Stimulated activated CD8-positive, alpha-beta memory T cell treated with anti-CD3 and anti-CD28 coated beads, Interleukin-4, amount 100 ng/mL, for 4 hours (primary cell): ENCODE results near the gene MAST4.

Source experiments
- DNase-seq, 2 donors: peaks; one replicate each; pipeline ENCODE4 v3.0.0-alpha.2; 2020; ENCODE audit warnings: low read depth in 2 of 2, low spot score in 1 of 2

The MAST4 gene

DNA sequence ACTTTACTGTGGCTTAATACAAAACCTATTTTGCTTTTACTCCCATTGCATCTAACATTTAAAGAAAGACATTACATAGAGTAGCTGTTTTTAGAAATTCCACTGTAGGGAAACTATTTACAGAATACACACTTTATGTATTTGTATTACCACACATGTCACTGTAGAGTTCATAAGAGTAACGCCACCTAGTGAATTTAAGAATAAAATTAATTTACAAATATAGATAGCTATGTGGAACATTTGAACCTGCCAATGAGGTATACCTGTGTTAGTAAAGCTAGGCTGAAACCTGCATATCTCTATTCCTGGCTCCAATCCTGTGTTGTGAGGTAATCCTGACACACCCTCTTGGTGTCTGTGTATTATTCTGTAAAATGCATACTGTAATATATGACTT lies 234.4 kb downstream of the MAST4 start:
- DNase-seq: no peak

- DNase-seq: no peak
Measured at GRCh38 chr5:66839636-66840185, 243.5 kb downstream of the MAST4 start.

- DNase-seq: no peak
Measured at GRCh38 chr5:66840511-66841013, 244.4 kb downstream of the MAST4 start.

GRCh38 chr5:66841264-66841663 lies 245.1 kb downstream of the MAST4 start:
- DNase-seq: no peak

DNA sequence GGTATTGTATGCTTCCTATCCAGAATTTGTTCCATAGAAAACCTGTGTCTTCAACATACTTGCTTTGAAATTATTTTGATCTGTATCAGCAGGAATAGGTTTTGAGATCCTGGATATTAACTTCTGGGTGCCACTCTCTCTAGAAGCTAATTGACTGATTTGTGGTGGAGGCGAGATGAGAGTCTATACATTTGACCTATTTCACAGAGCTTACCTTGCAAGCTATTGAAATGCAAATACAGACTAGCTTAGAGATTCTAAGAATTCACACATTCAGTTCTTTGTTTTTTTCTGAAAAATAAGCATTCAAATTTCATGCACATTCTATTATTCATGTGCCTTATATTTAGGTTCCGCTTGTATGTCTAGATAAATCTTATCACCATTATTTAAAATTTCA lies 246.3 kb downstream of the MAST4 start:
- DNase-seq: no peak

DNA sequence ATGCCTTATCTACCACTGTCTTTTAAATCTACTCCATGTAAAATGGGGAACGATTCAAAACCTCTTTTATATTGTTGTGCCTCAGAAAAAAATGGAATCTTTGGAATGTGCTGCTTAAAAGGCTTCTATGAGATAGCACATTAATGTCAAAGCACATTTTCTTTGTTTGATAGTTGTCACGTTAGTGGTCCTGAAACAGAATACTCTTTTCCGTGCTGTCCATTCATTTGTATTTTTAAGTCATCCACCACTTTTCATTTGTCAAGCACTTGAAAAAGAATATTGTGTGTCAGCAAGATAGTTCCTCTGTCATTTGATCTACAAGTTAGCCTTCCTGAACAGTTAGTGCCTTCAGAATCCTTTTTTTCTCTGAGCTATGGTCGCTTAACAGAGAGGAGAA lies 246.9 kb downstream of the MAST4 start:
- no peak for DNase-seq

DNA sequence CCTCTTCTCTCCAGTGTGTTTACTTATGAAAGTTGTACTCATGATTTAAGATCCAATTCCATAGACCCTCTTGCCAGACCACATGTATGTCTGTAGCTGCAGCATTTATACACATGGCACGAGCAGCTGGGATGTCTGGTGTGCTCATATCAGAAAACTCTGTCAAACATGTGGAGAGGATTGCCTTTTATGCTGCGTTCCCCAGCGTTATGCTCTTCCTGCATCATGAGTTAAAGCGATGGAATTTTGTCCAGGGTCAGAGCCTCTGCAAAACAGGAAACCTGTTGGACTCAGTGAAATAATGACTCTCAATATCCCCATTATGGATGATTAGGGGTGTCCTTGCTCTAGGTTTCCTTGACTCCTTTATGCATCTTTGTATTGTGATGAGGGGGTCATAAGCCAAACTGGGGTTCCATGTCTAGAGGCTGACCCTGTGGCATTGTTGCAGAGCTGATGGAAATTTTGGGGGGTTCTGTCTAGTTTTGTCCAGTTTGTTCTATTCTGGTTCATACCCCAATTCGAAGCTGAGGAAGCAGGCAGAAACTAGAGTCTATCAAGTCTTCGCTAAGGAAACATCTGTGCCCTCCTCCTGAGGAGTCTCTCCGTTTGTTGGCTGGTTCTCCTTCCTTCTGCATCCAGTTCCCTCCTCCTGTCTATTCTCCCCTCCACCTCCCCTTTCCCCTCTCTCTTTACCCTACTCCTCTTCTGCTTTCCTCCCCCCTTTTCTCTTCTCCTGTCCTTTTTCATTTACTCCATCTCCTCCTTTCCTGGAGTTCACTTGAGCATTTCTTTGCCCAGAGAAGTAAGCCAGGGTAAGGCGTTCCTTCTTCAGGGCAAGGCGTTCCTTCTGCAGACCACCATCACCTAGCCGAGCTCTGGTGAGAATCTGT lies 252.8 kb downstream of the MAST4 start:
- no peak for DNase-seq

DNA sequence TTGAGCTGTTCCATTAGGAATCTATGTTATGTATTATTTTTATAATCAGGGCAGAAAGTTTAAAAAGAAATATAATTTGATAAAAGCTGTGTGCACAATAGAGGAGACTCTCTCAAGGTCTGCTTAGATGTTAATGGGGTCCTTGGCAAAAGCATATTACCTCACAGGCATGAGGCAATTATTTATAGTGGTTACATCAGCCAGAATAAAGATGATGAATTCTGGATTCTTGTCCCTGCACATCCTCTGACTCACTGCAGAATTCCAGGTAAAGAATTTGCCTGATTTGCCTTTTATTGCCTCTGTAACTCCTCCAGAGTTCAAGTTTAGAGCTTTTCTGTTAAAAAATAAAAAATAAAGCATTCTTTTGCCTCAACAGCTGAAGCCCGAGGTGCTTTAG lies 253.6 kb downstream of the MAST4 start:
- DNase-seq: no peak

- DNase-seq: no peak
Measured at GRCh38 chr5:66850354-66851075, 254.3 kb downstream of the MAST4 start.

DNA sequence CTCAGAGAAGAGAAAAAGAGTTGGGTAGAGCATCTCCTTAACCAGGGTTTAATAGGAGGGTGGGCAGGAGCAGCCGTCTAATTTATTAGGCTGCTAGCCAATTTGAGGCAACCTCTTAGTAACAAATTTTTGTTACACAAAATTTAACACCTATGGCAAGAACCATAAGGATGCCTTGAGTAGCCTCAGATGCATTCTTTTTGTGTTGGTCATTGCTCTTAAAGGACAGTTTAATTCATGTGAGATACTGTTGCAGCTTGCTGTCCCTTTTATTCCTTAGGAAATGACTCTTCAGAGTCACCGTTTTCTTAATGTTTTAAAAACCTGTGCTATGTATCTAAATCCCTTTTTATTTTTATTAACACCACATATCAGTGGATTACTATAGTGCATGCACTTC lies 255.1 kb downstream of the MAST4 start:
- no peak for DNase-seq

DNA sequence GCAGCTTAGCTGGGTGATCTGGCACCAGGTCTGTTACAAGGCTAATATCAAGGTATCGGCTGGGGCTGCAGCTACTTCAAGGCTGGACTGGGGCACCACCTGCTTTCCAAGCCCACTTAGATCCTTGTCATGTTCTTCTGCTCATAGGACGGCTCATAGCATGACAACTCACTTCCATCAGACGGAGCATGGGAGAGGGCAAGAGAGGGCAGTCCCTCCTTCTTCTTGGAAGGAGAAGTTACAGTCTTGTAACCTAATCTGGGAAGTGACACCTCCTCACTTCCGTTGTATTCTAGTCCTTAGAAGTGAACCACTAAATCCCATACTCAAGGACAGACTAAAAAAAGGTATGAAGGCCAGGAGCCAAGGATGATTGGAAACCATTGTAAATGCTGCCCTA lies 258.2 kb downstream of the MAST4 start:
- DNase-seq: no peak

GRCh38 chr5:66856041-66856805 lies 260.0 kb downstream of the MAST4 start:
- no peak for DNase-seq

DNA sequence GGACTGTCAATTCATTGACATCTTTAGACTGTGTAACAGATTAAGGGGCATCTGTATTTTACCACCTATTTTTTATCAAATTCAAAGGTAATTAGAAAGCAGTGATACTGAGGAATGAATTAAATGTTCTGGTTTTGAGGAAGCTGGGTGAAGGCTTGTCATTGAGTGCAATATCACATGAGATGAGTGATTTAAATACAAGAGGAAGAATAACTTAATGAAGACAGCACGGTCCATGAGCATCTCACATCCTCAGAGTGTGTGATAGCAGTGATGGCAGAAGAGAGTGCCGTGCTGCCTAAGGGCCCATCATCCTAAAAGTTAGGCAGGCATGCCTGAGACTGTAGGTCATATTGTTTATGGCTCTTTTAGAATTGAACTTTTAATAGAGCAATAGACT lies 263.3 kb downstream of the MAST4 start:
- DNase-seq: no peak

DNA sequence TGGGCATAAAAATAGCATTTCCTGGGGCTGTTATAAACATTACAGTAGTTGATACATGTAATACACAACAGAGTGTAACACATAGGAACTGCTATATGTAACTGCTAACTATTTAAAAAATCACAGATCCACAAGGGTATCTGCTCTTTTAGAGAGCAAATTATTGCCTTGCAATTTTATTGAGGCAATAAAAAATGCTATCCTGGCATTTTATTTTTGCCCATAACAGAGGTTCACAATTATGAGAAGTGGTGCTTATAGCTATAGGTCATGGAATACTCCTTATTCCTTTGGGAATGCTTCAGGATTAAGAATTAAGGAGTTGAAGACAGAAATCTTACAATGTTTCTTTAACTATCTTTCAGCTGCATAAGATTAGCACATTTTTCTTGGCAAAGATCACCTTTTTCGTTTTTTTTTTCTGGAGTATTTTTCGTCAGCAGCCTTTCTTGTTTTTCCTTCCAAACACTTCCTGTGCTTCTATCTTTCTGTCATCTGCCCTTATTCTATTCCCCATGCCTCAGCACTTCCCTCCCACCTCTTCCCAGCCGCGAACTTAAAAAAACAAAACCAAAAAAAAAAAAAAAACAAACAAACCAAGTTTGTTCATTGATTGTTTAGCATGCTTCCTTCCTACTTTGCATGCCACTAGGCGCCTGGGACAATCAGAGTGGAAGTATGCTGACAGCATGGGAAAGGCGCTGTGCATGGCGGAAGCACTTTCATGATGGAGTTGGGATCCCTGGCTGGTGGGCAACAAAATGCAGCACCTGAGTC lies 264.2 kb downstream of the MAST4 start:
- no peak for DNase-seq

DNA sequence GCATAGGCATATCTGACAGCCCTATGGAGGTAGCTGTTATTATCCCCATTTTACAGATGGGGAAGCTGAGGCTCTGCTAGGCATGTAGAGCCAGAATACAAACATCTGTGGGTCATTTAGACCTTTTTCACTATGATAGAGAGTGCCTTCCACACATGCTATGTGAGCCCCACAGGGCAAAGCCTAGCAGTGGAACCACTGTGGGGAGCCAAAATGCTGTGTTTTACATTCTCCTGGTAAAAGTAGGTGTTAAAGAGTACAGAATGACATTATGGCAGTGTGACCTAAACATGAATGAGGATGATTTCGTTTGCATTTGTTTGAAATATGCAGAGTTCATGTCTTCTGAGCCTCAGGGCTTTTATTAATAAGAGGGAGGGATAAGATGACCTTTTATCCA lies 265.2 kb downstream of the MAST4 start:
- DNase-seq: no peak

DNA sequence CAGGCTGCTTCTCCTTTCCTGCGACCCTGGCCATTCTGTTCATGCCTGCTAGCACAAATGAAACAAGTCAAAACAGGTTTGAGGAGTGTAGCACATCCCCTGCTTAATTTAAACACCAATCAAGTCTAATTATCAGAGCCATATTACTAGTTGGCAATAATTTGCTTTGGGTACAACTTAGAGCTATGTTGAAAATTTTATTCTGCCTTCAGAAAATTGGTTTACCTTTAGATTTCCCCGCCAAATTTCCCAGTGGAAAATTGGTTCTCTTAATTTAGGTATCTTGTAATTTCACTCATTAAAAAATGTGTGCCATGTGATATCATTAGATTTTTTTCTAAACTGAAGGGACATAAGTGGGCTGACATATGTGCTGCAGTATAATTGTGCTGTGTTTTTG lies 265.8 kb downstream of the MAST4 start:
- no peak for DNase-seq

DNA sequence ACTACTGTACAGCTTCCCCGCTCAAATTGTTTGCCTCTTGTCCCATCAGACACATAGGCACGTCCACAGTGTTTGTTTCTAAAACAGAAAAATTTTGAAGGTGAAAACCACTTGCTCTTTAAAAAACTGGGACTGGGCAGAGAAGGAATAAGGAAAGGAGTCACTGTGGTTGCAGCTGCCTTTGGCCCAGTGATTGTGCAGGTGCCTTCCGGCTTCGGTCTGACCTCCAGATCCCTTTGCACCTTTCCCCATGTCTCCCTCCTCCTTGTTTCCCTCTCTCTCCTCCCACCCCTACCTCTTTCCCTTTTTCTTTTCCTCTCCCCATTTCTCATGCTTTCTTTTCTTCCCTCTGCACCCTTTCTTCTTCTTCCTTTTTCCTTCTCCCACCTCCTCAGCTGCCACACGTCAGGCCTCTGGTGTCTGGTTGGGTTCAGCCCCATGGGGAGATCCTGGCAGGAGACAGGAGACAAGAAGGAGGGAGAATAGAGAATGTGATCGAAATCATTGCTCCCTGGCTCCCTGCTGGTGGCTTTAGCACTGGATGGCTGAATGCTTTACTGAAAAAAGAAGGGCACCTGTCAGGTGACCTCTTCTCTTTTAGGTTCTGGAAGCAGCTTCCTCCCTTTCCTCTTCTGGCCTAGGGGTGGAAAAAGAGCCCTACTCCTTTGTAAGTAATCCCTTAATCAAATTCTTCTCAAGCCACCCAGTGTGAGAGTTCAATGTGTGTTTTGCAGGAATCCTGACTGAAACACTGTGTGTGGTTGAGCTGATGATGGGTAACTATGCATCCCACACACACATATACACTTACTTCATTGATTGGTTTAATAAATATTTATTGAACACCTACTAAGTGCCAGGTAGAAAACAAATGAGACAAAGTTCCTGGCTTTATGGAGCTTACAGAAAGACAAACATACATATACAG lies 267.3 kb downstream of the MAST4 start:
- DNase-seq: no peak

GRCh38 chr5:66864240-66864884 lies 268.2 kb downstream of the MAST4 start:
- no peak for DNase-seq
